D341Med (cell line): ENCODE results near the gene CCDC141.

ENCODE experiments used
- DNase-seq: peaks from one replicate; pipeline ENCODE4 v3.0.0; 2012; ENCODE audit warnings: low spot score

The CCDC141 gene

GRCh38 chr2:178870703-178871102 is 179.2 kb downstream of the CCDC141 start:
- no peak for DNase-seq

- no peak for DNase-seq
Observed at GRCh38 chr2:178865999-178866398, 183.9 kb downstream of the CCDC141 start.

- DNase-seq, result peak; percentile 22
Observed at GRCh38 chr2:178865146-178865936, 184.6 kb downstream of the CCDC141 start.

- no peak for DNase-seq
Observed at GRCh38 chr2:178863856-178864620, 185.9 kb downstream of the CCDC141 start.

GRCh38 chr2:178863130-178863855 is 186.6 kb downstream of the CCDC141 start:
- DNase-seq, result no peak

- DNase-seq, result peak; percentile 30
Observed at GRCh38 chr2:178860551-178860950, 189.4 kb downstream of the CCDC141 start.

GRCh38 chr2:178859730-178860129 is 190.2 kb downstream of the CCDC141 start:
- no peak for DNase-seq

- no peak for DNase-seq
Observed at GRCh38 chr2:178858896-178859625, 190.9 kb downstream of the CCDC141 start.

- DNase-seq, result no peak
Observed at GRCh38 chr2:178855151-178855550, 194.8 kb downstream of the CCDC141 start.

GRCh38 chr2:178848335-178848734 is 201.6 kb downstream of the CCDC141 start:
- no peak for DNase-seq

- DNase-seq, result no peak
Observed at GRCh38 chr2:178846458-178846802, 203.5 kb downstream of the CCDC141 start.

- no peak for DNase-seq
Observed at GRCh38 chr2:178845566-178846457, 204.1 kb downstream of the CCDC141 start.

GRCh38 chr2:178844701-178845100 is 205.2 kb downstream of the CCDC141 start:
- no peak for DNase-seq

GRCh38 chr2:178844269-178844668 is 205.7 kb downstream of the CCDC141 start:
- no peak for DNase-seq

GRCh38 chr2:178843697-178844096 is 206.2 kb downstream of the CCDC141 start:
- no peak for DNase-seq

GRCh38 chr2:178836807-178837206 is 213.1 kb downstream of the CCDC141 start:
- no peak for DNase-seq

GRCh38 chr2:178834086-178834485 is 215.9 kb downstream of the CCDC141 start:
- no peak for DNase-seq

GRCh38 chr2:178833382-178833781 is 216.6 kb downstream of the CCDC141 start:
- DNase-seq, result no peak

GRCh38 chr2:178830451-178830850 is 219.5 kb downstream of the CCDC141 start:
- DNase-seq, result no peak

GRCh38 chr2:178829981-178830380 is 220.0 kb downstream of the CCDC141 start:
- DNase-seq, result no peak
